SH-SY5Y (cell line): ENCODE results near the gene PWP2.

Experiments used
- GATA2 ChIP-seq: IDR thresholded peaks from 2 replicates; pipeline ENCODE4 v1.6.1; 2011; ENCODE audit warnings: mild to moderate bottlenecking, low read depth, low read length
- GATA3 ChIP-seq: IDR thresholded peaks from 2 replicates; pipeline ENCODE4 v1.6.1; 2011; ENCODE audit warnings: low read depth, mild to moderate bottlenecking, low read length, moderate library complexity

DNA sequence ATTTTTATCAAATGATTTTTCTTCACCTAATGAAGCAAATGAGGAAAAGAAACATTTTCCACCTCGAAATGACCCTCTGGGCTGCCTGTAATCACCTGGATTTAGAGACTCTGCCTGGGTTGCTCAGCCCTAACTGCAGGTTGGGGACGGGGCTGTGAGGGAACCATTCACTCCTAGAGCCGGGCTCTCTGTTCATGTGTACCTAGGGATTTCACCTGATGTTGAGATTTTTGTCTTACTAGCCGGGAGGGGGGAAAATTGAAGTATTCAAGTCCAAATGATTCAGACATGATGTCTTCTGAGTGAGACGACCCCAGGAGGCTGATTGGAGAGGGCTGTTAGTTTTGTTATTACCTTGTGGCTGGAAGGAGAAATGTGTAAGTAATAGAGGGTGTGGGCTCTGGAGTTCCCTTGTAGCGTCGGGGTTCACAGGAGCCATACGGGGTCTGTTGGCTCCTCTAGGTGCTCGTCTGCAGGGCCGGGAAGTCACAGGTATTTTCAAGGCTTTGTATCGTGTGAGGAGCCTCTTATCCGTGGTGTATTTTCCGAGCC is 42.3 kb upstream of the PWP2 start:
- TF ChIP-seq GATA3 (no peak), GATA2 (no peak)
